ENCODE results near the gene MYL12A. TPM values are rescaled to one million over a fixed set of nuclear protein-coding genes. Genes with fewer than 3 reads are reported as not detected.

Gene MYL12A
- total RNA-seq, 1 experiment from 2014 or later, result 284 TPM

DNA sequence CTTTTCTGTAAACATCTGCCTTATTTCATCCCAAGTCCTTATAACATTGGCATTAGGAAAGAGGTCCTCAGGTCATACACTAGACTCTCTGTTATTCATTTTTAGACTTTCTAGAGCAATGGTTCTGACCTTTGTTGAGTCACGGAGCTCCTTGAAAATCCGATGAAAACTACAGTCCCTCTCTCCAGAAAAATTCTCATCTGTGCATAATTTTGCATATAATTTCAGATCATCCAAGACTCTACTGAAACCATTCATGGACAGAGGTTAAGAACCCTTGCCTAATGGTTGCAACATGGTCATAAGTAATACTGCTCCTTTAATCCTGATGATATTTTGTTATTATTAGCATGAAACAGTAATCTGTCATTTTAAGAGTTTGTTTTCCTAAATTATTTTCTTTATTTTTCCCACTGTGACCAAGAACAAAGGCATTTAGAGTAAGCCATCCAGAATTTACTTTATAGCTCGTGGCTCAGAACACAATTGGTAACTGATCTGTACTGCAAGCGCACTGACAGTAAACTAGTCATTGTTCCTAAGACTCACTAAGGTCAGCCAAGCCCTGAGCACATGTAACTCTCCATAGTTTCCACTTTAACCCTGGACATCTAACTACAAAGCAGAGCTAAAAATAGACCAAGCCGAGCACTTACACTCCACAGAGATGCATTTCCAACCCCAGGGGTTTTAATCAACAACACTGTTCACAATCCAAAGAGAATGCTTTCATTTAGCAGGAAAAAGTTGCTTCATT, 36.2 kb upstream of the MYL12A start:
- no peak overlapping the region for H3K4me3 Mint-ChIP-seq
- H3K27ac Mint-ChIP-seq, result no peak overlapping the region

More for the DNA sequence above, 36.2 kb upstream of the MYL12A start:
- no peak overlapping the region for H2BK12ac ChIP-seq (ENCODE audit: insufficient read length, low read depth, low read length)
- H2BK5ac ChIP-seq (ENCODE audit: insufficient read length, low read length), result no peak overlapping the region
- H2AFZ ChIP-seq (ENCODE audit: low read length), result no peak overlapping the region
- H3K23ac ChIP-seq (ENCODE audit: insufficient read length, low read depth, low read length), result no peak overlapping the region
- no peak overlapping the region for H2BK20ac ChIP-seq (ENCODE audit: low read depth, low read length, poor library complexity, severe bottlenecking)
- H4K91ac ChIP-seq (ENCODE audit: insufficient read length, low read depth, low read length), result no peak overlapping the region
- no peaks in the 10 kb centered on the region for H3K23me2 ChIP-seq (ENCODE audit: insufficient read length, low read depth, low read length, poor library complexity, severe bottlenecking)
- TF ChIP-seq, protein P1, sequence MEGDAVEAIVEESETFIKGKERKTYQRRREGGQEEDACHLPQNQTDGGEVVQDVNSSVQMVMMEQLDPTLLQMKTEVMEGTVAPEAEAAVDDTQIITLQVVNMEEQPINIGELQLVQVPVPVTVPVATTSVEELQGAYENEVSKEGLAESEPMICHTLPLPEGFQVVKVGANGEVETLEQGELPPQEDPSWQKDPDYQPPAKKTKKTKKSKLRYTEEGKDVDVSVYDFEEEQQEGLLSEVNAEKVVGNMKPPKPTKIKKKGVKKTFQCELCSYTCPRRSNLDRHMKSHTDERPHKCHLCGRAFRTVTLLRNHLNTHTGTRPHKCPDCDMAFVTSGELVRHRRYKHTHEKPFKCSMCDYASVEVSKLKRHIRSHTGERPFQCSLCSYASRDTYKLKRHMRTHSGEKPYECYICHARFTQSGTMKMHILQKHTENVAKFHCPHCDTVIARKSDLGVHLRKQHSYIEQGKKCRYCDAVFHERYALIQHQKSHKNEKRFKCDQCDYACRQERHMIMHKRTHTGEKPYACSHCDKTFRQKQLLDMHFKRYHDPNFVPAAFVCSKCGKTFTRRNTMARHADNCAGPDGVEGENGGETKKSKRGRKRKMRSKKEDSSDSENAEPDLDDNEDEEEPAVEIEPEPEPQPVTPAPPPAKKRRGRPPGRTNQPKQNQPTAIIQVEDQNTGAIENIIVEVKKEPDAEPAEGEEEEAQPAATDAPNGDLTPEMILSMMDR (conservative IDR thresholded peaks at IDR 0.05), result no peak
- no peak overlapping the region for H3K27ac ChIP-seq (ENCODE audit: insufficient read length, low read depth, low read length)
- no peak overlapping the region for H2BK120ac ChIP-seq (ENCODE audit: low read depth, low read length, poor library complexity, severe bottlenecking)
- no peaks in the 10 kb centered on the region for H3K9me3 Mint-ChIP-seq
- H3K4me1 ChIP-seq (ENCODE audit: insufficient read depth, low read length), result no peaks in the 10 kb centered on the region
- no peak for DNase-seq
- H3K4ac ChIP-seq (ENCODE audit: low read depth, low read length), result no peak overlapping the region
- H3K9ac ChIP-seq (ENCODE audit: extremely low read depth, insufficient read length, low read length), result no peak overlapping the region
- H3K27me3 ChIP-seq (ENCODE audit: insufficient read depth, low read length), result no peaks in the 10 kb centered on the region
- H3K56ac ChIP-seq (ENCODE audit: insufficient read length, low read depth, low read length), result no peak overlapping the region
- no peaks in the 10 kb centered on the region for H3K27me3 Mint-ChIP-seq (ENCODE audit: low read depth)
- peaks cover 5 to 6% of the 10 kb centered on the region in 2 experiments for H3K4me1 Mint-ChIP-seq
- H3K14ac ChIP-seq (ENCODE audit: insufficient read depth, low read length), result no peak overlapping the region
- no peak overlapping the region for H3T11ph ChIP-seq (ENCODE audit: low read length)
- no CpG with 5 or more reads among the region's 5 CpGs for WGBS (ENCODE audit: extremely low coverage, insufficient read length, low lambda C conversion rate)
- H2BK15ac ChIP-seq (ENCODE audit: low read depth, low read length), result no peak overlapping the region
- no peaks in the 10 kb centered on the region for H3K79me2 ChIP-seq (ENCODE audit: insufficient read depth, low read length)
- H3K79me1 ChIP-seq (ENCODE audit: insufficient read depth, low read depth, low read length, poor library complexity, severe bottlenecking), result no peaks in the 10 kb centered on the region
- no peak overlapping the region for H4K5ac ChIP-seq (ENCODE audit: insufficient read length, low read depth, low read length)
- no peak overlapping the region for H4K8ac ChIP-seq (replicated peaks; ENCODE audit: insufficient read length, low read depth, low read length)
- H3K9me3 ChIP-seq (ENCODE audit: control insufficient read depth, low read depth, low read length), result no peaks in the 10 kb centered on the region
- no peak overlapping the region for H2AK5ac ChIP-seq (ENCODE audit: insufficient read length, low read length)
- no peaks in the 10 kb centered on the region for H4K20me1 ChIP-seq (ENCODE audit: control insufficient read depth, insufficient read depth, insufficient read length)
- H3K18ac ChIP-seq (ENCODE audit: insufficient read length, low read depth, low read length), result no peak overlapping the region
- H3K4me2 ChIP-seq (ENCODE audit: insufficient read depth, insufficient read length, low read length), result no peak overlapping the region
- no peaks in the 10 kb centered on the region for H3K36me3 Mint-ChIP-seq (ENCODE audit: insufficient read depth in 1 of 3, low read depth in 3 of 3)
